HG03066 (cell line): ENCODE results near the gene ZAP70.
A peak's percentile ranks its signal among the peaks of the same experiment; 100 is the strongest.

Experiments used
- ATAC-seq: cut with Tn5 transposase; IDR thresholded peaks from one replicate; pipeline ENCODE4 v1.9.1; 2021; ENCODE audit warnings: low read depth; ENCODE audit not compliant: unreplicated experiment

Gene ZAP70

GRCh38 chr2:97715951-97716694 lies 2.7 kb downstream of the ZAP70 start:
- no peak for ATAC-seq

DNA sequence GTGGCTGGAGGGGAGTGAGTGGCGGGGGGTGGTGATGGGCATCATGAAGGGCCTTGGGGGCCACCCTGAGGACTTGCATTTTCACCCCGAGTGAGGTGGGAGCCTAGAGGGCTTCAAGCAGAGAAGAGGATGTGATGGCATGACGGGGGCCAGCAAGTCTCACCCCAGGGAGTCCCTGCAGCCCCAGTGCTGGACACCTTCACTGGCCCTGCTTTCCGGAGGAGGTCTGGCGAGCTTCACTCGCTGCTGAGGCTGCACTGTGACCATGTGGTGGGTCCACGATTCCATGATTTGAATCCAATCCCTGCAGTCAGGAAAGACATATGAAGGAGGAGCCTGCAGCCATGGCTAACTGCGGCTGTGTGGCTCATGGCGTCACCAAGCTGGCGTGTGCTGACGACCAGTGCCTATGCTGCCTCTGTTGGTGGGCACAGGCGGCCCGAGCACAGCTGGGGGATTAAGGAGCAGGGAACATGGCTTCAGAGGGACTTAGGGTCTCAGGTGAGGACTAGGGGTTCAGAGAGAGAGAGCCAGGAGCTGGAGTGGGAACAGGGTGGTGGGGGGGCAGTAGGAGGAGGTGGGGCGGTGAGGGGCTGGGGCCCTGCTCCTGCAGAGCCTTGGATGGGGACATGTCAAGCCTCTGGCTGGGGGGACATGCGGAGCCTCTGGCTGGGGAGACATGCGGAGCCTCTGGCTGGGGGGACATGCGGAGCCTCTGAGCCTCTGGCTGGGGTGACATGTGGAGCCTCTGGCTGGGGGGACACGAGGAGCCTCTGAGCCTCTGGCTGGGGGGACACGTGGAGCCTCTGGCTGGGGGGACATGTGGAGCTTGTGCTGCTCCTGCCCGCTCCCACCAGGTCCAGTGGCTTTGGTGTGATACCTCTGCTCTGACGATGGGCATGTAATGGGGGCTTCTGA lies 3.6 kb downstream of the ZAP70 start:
- ATAC-seq = no peak

DNA sequence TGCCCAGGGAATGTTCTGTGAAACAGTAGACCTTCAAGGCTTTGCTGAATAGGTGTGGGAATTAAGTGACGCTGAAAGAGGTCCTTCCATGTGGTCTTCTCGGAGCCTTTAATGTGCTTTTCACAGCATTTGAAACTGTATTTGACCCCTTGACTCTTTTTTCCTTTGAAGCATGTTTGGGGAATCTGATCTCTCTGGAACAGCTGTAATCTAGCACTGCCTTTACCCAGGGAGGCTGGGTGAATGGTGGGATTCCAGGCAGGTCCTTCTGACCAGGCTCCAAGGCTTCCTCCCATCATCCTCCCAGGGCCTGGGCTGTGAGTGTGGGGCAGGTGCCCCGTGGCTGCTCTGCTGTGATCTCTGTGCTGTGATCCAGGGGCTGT lies 4.2 kb downstream of the ZAP70 start:
- ATAC-seq = no peak

- peak; percentile 73 for ATAC-seq
These were observed 4.9 kb downstream of the ZAP70 start for GRCh38 chr2:97718051-97718882.

DNA sequence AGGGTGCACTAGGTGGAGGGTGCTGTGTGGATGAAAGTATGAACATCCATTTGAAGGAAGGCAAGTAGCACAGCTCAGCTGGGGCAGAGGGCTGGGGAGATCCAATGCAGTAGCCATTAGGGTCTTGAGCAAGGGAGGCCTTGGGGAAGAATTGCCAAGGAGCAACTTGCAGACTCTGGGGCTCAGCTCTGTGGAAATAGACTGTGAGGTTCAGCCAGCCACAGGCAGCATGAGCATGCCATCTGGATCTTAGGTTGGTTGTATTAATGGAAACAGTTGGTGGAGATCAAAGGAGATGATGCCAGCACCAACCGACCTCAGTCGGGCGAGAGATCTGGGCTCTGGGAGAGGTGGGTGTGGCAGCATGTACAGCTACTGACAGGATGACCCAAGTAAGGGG lies 5.6 kb downstream of the ZAP70 start:
- ATAC-seq = peak; percentile 27

GRCh38 chr2:97719362-97720155 lies 6.2 kb downstream of the ZAP70 start:
- ATAC-seq = no peak

DNA sequence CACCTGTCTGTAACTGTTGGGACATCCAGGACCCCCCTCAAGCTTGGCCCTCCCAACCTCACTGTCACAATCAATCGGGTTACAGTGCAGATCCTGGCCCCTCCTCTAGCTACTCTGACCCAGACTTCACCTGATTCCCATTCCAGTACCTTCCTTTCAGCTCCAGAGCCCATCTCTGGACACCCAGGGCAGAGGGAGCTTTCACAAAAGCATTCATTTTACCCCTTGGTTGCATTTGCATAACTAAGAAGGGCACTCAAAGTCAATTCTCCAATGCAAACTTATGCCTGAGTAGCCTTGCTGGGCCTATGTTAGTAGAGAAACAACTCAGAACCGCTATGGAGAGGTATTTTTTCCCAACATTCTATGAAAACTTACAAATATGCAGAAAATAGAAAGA lies 7.4 kb downstream of the ZAP70 start:
- ATAC-seq = no peak

- ATAC-seq = no peak
These were observed 8.9 kb downstream of the ZAP70 start for GRCh38 chr2:97722227-97722626.

GRCh38 chr2:97723156-97724072 lies 10.0 kb downstream of the ZAP70 start:
- ATAC-seq = no peak

- ATAC-seq = no peak
These were observed 10.7 kb downstream of the ZAP70 start for GRCh38 chr2:97724073-97724410.

DNA sequence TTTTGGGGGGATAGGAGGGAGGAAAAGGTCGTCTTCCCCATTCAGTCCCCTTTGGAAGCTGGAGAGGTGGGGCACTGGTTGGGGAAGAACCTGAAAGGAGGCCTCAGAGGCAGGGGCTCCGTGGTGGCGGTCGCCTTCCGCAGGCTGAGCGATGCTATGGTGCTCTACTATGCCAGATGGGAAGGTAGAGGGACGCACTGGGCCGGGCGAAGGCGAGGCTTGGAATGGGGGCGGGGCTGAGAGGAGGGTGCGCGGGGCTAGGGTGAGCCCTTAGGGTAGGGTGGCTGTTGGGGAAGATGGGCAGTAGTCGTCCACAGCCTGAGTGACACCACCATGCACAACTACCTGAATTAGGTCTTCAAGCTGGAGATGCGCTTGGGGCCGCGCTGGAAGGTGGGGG lies 11.1 kb downstream of the ZAP70 start:
- ATAC-seq = no peak

DNA sequence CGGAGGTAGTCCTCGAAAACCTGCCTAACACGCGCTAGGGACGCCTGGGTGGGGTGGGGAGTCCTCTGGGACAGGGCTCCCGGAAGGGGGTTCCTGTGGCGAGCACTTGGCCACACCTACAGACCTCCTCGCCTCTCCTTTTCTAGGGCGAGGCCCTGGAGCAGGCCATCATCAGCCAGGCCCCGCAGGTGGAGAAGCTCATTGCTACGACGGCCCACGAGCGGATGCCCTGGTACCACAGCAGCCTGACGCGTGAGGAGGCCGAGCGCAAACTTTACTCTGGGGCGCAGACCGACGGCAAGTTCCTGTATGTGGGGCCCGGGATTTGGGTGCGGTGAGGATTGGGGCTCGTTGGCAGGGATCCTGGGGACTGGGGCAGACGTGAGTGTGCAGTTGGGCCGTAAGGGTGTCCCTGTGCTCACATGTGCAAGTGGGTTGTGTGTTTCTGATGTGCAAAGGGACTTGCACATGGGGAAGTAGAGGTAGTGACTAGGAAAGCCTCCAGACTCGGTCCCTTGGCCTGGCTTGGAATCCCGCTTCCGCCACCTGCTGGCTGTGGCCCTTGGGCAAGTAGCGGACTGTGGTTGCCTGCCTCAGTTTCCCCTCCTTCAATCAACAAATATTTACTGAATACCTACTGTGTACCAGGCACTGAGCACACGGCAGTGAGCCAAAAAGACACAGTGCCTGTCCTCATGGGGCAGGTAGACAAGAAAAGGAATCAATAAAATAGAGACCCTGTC lies 11.7 kb downstream of the ZAP70 start:
- ATAC-seq = no peak

- no peak for ATAC-seq
These were observed 13.1 kb downstream of the ZAP70 start for GRCh38 chr2:97726261-97727064.

DNA sequence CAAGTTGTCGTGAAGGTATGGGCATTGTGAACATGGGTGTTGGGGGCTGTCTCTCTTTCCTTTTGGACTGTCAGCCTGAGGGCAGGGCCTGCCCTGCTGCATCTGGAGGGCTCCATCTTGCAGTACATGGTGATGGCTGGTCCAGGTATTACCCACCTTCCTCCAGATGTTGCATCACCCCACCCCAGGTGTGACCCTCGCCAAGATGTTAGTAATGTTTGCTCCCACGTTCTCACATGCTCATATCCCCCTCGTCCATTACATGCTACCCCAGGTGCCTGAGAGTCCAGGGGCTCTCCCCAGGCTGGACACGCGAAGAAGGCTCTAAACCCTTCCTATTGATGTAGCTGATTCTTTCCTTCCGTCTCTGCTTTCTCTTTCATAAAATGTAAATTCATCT lies 13.9 kb downstream of the ZAP70 start:
- ATAC-seq = no peak

GRCh38 chr2:97728091-97728731 lies 14.8 kb downstream of the ZAP70 start:
- no peak for ATAC-seq

DNA sequence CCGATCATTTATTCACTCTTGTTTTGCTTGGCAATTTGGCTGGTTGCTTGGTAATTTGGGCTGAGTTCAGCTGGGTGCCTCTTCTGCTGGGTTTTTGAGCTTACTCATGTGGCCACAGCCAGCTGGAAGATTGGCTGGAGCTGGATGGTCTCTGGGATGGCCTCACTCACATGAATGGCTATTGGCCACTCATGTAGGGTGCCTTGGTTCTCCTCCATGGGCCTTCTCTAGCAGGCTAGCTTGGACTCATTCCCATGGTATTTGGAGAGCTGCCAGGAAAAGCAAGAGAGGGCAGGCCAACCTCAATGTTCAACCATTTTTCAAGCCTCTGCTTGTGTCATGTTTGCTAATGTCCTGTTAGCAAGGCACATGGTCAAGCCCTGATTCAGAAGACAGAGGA lies 16.9 kb downstream of the ZAP70 start:
- ATAC-seq = no peak

- ATAC-seq = no peak
These were observed 18.1 kb downstream of the ZAP70 start for GRCh38 chr2:97731274-97732020.
